A673 (cell line): ENCODE data around the gene SEC61B.

ENCODE experiments used
- CTCF ChIP-seq: fragments of 300-800, 200-600 bp; sonication (generic); conservative IDR thresholded peaks from 2 replicates; pipeline ENCODE4 v1.5.1; 2017; ENCODE audit warnings: low read depth, mild to moderate bottlenecking, antibody characterized with exemption, low read length, moderate library complexity, mixed read lengths
- EZH2 ChIP-seq: fragments of 200-600 bp; sonication (generic); IDR thresholded peaks from 2 replicates; pipeline ENCODE4 v1.6.1; 2017; ENCODE audit warnings: borderline replicate concordance, low read depth, mild to moderate bottlenecking, mixed read lengths, antibody characterized with exemption, low read length; ENCODE audit not compliant: poor library complexity, severe bottlenecking

GRCh38 chr9:99197124-99197630 lies 24.9 kb upstream of the SEC61B start:
- TF ChIP-seq CTCF (no peak), EZH2 (no peak)
